Activated CD4-positive, alpha-beta T cell treated with anti-CD3 and anti-CD28 coated beads, Interleukin-2, amount 50 U/mL, for 16 hours (primary cell): ENCODE results near the gene COQ8A.
"Not testable (repeated sequence)": the region's sequence is repeated elsewhere in the genome, so short reads cannot be mapped to it uniquely, and the experiment has no call there.

Experiments
- DNase-seq: peaks from one replicate; pipeline ENCODE4 v3.0.0-alpha.2; 2020

Gene COQ8A

DNA sequence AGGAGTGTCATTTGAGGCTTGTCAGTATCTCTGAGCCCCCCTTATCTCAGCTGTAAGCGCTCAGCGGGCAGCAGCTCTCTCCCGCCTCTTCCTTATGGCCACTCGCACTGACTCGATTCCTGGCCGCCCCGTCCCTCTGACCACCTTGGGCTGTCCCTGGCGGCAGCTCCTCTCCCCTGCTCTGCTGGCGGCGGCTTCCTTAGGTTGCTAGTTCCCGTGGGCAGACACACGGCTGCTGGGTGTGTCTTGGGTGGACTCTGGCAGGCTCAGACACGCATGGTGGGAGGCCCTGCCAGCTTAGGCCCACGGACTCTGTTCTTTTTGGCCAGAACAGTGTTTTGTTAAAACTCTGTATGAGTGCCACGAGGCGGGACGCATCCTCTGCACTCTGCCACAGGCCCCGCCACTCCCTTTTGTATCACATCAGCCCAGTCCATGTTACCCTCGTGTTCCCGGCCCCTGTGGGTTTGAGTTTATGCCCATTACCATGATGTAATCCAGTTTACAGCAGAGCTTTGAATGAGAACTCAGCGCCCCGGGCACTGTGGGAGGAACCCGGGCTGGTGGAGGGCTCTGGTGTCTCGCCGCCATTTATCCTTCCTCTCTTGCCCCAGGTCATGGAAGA lies 45.9 kb downstream of the COQ8A start:
- DNase-seq = no peak

DNA sequence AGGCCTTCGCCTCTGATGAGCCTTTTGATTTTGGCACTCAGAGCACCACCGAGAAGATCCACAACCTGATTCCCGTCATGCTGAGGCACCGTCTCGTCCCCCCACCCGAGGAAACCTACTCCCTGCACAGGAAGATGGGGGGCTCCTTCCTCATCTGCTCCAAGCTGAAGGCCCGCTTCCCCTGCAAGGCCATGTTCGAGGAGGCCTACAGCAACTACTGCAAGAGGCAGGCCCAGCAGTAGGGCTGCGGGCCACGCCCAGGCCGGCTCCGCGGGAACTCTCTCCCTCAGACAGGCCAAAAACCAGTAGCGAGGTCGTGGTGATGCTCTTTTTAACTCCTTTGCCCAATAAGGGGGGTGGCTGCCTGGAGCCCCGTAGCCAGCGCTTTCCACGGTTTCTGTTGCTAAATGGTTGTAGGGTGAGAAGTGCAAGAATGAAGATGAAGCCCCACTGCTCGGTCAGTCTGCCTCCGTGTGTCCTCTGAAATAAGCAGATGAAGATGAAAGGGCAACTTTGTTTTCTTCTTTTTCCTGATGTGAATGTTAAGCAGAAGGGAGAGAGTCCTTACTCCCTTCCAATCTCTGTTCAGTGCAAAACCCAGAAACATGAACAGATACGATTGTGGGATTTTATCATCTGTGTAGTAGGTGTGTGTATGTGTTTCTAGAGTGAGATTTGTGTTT lies 46.5 kb downstream of the COQ8A start:
- DNase-seq = no peak

GRCh38 chr1:226987179-226987536 lies 47.1 kb downstream of the COQ8A start:
- DNase-seq = no peak

GRCh38 chr1:226987623-226988333 lies 47.7 kb downstream of the COQ8A start:
- DNase-seq = no peak

- DNase-seq = no peak
Observed at GRCh38 chr1:226988334-226988666, 48.2 kb downstream of the COQ8A start.

DNA sequence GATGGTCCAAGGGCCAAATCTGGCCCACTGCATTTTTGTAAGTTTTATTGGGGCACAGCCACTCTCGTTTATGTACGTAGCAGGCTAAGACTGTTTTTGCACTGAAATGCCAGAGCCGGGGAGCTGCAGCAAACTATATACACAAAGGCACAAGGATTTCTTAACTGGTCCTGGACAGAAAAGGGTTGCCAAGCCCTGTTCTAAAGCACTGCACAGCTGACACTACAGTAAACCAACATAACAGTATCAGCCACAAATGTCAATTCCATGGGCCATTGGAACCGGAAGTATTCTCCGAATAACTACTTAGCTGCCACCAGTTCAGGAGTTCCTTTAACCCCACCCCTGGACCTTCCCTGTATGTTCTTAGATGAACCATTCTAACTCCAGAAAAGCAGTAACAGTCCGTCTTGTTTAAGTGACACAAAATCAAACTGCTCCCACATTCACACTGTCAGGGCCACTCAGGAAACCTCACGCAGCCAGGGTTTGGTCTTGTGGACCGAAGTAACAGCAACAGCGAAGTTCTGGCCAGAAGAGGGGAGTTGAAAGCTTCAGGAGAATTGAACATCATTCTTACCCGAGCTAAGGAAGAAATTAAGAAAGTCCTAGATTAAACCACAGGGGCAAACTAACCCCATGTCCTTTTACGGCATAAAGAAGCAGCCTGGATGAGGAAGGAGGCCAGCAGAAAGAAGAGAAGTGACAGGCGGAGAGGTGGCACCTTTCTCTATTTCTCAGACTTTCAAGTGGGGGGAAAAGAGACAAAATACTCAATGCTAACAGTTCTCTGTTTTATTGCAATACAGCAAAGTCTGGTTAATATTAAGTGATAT lies 49.2 kb downstream of the COQ8A start:
- no peak for DNase-seq

DNA sequence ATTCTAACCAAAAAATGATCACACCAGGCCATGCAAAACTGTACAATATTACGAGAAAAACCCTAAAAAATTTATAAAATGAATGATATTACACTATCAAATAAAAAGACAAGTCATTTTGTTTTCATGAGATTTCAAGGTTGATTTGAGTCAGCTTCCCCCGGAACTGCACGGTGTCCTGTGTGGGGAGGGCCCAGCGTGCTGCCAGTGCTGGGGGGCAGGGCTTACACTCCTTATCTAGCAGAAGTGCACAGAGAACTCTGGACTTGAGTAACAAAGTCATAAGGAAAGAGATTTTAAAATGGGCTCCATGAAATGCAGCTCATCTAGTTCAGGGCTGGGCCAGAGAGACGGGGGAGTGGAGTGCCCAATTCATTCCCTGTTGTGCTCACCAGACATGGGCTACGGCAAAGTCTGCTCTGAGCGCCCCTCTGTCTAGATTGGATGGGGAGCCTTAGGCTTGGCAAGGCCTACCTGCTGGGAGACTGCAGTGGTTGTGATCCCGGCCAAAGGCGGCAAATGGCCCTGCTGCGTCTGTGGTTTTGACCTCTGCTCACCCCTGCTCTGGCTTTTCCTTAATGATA lies 50.1 kb downstream of the COQ8A start:
- peak; percentile 88 for DNase-seq

DNA sequence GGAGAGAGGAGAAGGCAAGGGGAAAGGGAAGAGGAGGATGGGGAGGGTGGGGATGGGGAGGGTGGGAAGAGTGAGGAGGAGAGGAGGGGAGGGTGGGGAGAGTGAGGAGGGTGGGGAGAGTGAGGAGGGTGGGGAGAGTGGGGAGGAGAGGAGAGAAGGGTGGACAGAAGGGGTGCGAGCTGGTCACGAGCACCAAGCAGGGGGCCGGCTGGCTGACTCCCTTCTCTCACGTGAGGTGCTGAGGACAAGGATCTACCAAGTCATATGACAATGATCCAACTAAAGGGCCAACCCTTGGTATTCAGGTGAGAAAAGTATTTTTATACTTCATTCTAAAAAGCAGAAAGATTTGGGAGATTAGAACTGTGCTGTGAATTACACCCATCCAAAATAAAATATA lies 51.8 kb downstream of the COQ8A start:
- DNase-seq = no peak

- no peak for DNase-seq
Observed at GRCh38 chr1:226993814-226994585, 53.9 kb downstream of the COQ8A start.

DNA sequence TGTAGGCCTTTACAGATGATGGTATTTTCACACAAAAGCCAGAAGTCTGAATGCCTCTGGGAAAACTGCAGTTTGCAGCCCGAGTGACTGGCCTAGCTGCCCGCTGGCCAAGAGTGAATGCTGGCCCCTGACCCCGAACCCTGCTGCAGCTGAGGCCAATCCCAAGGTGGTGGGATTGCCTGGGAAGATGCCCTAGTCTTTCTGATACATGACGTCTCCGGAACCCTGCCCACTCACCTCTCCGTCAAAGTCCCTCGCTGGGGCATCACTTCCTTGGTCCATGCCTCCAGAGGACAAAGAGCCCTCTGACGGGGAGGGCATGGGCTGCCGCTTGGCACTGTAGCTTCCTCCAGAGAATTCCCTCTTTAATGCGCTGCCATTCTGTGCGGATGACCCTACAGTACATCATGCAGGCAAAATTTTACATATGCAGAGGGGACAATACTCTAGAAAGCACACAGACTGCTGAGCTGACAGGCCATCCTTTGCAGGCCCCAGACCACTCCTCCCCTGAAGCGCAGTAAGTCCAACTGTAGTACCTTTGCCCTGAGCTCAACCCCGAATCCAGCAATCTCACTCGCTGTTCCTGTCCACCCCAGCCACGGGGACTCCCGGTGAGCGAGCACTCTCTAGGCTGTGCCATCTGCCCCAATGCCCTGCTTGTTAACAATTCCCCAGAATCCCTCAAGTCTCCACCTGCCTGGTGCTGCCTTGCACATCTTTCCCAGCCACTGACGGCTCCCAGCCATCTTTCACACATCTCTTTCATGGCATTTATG lies 54.7 kb downstream of the COQ8A start:
- no peak for DNase-seq

DNA sequence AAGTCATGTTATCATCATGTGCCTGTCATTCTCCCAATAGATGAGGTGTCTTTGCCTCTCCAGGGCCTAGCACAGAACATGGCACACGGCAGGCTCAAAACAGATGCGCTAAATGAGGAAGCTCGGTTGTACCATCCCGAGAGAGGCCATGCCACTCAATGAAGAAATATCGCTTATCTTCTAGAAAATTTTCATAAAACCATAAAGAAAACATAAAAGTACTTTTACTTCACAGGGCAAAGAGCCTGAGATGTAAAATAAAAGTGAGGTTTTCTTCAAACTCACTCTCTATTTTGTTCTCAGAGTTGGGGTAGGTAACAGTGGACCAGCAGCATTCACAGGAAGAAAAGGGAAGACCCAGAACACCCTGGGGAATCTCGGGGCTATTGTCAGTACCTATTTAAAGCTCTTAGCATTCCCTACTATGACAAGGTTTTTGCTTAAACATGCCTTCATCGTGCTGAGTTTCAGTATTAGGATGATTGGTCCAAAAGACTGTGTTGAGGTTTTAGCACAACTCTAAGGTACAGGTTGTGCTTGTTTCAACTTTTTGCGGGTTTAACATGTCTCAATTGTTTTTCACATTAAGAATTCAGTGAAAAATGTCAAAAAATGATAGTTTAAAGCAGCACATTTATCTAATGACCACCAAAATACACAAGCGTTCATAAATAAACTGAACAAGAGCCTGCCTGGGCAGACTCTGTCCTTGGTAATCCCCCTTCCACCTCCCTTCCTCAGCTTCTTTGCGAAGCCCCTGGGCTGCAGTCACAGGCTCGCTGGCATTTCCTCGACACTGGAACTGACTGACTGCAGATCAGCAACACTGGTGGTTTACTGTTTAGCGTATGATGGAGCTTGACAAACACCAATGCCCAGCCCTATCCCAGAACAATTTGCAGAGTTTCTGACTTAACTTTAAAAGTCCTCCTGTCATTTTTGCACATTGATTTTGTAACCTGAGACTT lies 55.6 kb downstream of the COQ8A start:
- peak; percentile 41 for DNase-seq

DNA sequence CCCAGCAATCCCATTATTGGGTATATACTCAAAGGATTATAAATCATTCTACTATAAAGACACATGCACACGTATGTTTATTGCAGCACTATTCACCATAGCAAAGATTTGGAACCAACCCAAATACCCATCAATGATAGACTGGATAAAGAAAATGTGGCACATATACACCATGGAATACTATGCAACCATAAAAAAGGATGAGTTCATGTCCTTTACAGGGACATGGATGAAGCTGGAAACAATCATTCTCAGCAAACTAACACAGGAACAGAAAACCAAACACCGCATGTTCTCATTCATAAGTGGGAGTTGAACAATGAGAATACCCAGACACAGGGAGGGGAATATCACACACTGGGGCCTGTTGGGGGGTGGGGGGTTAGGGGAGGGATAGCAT lies 59.5 kb downstream of the COQ8A start:
- not testable (repeated sequence) for DNase-seq

DNA sequence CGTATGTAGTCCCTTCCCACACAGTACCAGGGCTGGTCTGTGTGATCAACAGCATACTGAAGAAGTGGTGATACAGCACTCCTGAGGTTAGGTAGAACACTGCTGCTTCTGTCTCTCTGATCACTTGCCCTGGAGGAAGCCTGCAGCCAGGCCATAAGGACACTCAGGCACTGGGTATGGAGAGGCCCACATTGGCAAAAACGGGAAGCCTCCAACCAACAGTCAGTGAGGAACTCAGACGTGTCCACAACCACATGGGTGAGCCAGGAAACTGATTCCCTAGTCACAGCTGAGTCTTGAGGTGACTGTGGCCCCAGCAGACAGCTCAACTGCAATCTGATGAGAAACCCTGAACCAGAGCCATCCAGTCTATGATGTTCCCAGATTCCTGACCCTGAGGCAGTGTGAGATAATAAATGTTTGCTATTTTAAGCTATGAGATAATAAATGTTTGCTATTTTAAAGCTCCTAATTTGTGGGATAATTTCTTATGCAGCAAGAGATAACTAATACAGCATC lies 62.5 kb downstream of the COQ8A start:
- DNase-seq = no peak

- DNase-seq = no peak
Observed at GRCh38 chr1:227003165-227003564, 63.1 kb downstream of the COQ8A start.

DNA sequence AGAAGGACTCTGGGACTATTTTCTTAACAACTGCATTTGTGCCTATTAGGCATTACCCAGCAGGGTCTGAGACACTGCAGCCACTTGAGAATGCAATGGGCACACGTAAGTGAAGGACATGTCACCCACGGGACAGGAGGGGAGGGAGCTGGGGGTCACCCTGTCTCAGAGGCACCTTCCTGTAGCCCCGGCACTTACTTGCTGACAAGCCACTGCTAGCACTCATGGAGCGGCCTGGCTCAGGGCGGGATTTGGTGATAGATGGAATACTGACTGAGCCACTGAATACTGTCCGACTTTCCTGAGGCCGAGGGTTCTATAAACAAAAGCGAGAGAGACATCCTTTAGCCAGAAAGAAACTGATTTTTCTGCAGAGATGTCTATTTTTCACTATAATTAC lies 64.7 kb downstream of the COQ8A start:
- DNase-seq = no peak

GRCh38 chr1:227006226-227006796 lies 66.2 kb downstream of the COQ8A start:
- DNase-seq = peak; percentile 7

GRCh38 chr1:227009937-227010336 lies 69.8 kb downstream of the COQ8A start:
- no peak for DNase-seq

DNA sequence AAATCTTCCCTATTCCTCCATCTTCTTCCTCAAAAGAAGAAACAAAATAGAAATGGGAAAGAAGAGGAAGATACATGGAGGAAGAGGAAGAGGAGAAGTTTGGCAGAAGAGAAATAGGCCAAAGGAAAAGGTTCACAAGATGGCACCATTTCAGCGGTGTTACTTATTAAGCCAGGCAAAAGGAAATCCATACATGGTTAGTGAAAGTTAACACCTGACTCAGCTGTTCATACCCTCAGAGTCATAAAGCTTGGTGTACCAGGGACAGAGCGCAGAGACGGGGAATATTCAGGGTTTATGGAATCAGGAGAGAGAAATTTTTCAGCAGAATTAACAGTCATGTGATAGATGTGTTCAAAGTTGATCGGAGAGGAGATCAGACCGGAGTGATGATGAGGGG lies 70.6 kb downstream of the COQ8A start:
- no peak for DNase-seq

DNA sequence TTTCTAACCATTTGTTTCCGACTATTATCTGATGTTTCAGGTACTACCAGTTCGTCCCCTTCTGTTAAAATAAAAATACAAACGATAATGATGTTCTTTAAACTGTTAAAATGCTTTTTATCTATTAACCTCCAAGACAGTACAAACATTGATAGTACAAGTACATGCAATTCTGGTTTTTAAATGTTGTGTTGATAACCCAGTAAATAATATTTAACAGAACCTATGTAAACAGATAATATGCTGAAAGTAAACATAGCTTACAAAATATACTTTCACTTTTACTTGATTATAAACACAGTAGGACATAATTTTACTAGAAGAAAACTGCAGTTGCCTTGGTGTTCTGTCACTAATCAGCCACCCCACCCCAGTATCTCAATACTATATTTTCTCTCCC lies 76.9 kb downstream of the COQ8A start:
- DNase-seq = no peak

DNA sequence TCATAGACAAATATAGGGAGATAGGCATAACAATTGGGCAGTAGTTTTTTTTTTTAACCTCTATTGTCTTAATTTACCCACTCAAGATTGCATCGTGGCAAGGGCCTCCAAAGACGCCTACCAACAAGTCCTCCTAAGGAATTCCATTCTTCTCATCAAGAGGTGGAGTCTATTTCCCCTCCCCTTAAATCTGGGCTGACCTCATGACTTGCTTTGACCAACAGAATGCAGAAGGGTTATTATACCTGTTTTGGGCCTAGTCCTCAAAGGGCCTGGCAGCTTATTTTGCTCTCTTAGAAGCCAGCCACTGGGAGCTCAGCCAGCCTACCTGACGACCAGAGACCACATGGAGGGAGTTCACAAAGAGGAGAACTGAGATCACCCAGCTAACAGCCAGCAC lies 92.3 kb downstream of the COQ8A start:
- no peak for DNase-seq
